NCI-H146 treated with DMSO at 0.1 percent for 48 hours (cell line): ENCODE measurements around the gene AFF4.
"Not testable (repeated sequence)": the region's sequence is repeated elsewhere in the genome, so short reads cannot be mapped to it uniquely, and the experiment has no call there.

ENCODE experiments used
- DNase-seq: peaks from one replicate; lab custom pipeline; 2025; ENCODE audit not compliant: unreplicated experiment; lab: John Stamatoyannopoulos, UW

Gene AFF4

DNA sequence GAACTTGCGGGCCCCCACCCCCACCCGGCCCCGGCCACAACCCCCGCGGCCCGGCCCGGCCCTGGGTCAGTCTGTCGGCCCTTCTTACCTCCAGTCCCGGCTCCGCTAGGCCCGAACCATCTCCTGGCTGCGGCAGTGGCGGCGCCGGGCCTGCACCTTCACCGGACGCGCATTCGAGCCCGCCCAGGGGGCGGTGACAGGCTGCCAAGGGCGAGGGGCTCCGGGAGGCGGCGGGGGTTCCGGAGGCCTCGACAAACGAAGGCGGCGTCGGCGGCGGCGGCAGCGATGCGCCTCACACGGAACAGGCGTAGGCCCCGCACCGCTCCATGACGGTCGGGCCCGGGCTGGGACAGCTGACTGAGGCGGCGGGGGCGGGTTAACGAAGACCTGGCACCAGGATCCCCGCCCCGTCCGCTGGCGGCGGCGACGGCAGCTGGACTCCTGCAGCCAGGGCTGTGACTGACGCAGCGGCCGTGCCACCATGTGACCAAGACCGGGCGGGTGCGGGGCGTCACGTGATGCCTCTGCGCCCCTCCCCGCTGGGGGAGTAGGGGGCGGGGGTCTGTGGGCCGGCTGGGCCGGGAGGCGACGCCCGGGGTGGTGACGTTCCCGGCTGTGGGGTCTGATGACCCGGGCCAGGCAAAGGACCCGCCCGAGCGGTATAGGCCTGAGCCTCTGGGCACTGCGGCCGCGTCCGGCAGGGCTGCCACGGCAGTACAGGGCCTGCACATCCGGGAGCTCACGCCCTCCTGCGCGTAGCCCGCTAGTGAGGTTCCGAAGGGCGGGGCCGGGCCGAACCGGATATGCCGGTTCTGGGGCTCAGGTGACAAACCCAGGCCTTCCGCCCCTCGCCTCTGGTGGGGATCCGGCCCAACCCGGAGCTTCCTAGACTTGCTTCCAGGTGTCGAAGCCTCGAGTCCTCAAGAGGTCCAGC lies at the start of gene AFF4:
AFF4 (minus strand) TSS at position 464 of the 934 bp plus-strand sequence. CDS start 26,445 bp downstream, outside the sequence.
- DNase-seq, result peak; percentile 67

DNA sequence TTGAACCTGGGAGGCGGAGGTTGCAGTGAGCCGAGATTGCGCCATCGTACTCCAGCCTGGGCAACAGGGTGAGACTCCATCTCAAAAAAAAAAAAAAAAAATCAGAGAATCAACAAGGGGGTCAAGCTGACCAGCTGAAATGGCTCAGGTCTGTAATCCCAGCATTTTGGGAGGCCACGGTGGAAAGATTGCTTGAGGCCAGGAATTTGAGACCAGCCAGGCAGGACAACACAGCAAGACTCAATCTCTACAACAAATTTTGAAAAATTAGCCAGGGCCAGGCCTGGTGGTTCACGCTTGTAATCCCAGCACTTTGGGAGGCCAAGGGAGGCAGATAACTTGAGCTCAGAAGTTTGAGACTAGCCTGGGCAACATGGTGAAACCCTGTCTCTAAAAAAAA lies 45.0 kb upstream of the AFF4 start:
- not testable (repeated sequence) for DNase-seq

DNA sequence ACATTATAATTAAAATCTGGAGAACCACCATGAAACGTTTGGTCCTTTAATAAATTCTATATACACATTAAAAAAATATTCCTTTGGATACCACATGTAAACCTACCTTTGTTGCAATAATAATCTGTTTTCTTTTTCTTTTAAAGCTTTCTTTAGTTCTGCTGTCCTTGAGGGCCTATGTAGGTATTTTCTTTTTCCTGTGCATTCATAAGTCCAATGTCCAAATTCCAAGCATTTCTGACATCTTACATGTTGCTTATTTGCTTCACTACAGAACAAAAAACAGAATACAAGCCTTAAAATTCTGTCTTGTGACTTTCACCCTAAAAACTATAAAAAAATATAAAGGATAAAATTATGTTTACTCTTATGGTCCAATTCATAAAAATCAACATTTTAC lies 43.2 kb upstream of the AFF4 start:
- no peak for DNase-seq

- DNase-seq, result no peak
Measured at GRCh38 chr5:132999246-132999645, 35.8 kb upstream of the AFF4 start.

GRCh38 chr5:132998556-132998955 lies 35.1 kb upstream of the AFF4 start:
- DNase-seq, result no peak

DNA sequence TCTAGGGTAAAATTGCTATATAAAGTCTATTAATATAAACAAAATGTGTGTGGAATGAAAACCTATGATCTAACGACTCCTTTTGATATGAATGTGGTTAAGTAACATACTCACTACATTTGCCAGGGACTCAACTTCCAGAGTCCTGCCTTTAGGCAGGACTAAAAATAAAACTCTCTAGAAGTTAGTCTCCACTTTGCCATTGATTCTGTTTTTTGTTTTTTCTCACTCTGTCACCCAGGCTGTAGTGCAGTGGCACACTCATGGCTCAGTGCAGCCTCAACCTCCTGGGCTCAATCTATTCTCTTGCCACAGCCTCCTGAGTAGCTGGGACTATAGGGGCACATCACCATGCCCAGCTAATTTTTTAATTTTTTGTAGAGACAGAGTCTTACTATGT lies 32.9 kb upstream of the AFF4 start:
- DNase-seq, result no peak

DNA sequence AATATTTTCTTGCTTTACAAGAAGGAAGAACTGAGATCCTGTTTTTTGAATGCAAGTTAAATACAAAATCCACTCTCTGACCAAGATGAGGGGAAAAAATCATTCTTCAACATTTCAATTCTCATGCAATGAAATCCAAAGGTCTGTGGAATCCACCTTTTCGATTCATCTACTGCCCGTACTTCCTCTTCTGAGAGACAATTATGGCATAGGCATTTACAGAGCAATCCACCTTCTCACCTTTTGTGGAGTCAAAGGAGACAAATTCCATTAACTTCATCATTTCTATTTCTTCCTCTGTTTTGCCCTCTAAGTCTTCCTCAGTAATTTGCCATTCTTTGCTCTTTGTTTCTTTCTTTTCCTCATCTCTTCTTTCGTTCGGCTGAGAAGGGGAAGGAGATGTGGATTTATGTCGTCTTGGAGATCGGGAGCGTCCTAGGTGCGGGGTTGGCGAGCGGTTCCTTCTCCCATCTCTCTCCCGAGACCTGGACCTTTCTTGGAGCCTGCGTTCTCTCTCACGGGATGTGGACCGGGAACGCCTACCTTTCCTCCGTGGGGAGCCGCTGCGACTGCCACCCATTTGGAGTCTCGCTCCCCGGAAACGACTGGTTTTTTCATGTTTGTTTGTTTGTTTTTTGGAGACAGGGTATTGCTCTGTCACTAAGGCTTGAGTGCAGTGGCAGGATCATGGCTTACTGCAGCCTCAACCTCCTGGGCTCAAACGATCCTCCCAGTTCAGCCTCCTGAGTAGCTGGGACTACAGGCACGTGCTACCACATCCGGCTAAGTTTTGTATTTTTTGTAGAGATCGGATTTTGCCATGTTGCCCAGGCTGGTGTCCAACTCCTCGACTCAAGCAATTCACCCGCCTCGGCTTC lies 24.3 kb upstream of the AFF4 start:
- DNase-seq, result no peak

GRCh38 chr5:132982971-132983370 lies 19.5 kb upstream of the AFF4 start:
- DNase-seq, result not testable (repeated sequence)

- DNase-seq, result no peak
Measured at GRCh38 chr5:132981288-132981687, 17.9 kb upstream of the AFF4 start.

GRCh38 chr5:132979976-132980375 lies 16.5 kb upstream of the AFF4 start:
- no peak for DNase-seq

GRCh38 chr5:132979367-132979940 lies 16.0 kb upstream of the AFF4 start:
- DNase-seq, result no peak

DNA sequence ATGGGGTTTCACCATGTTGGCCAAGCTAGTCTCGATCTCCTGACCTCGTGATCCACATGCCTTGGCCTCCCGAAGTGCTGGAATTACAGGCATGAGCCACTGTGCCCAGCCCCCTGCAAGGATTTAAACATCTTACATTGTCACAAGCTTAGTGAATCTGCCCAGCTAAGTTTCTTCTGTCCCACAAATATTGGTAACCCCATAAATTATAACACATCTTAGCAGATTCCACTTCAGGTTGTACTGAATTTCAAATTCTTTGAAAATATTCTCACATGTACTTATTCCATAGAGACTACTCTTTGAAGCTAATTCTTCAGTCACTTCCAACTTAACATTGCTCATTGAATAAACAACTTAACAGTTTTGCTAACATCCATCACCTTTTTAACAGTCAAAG lies 13.4 kb upstream of the AFF4 start:
- DNase-seq, result no peak

DNA sequence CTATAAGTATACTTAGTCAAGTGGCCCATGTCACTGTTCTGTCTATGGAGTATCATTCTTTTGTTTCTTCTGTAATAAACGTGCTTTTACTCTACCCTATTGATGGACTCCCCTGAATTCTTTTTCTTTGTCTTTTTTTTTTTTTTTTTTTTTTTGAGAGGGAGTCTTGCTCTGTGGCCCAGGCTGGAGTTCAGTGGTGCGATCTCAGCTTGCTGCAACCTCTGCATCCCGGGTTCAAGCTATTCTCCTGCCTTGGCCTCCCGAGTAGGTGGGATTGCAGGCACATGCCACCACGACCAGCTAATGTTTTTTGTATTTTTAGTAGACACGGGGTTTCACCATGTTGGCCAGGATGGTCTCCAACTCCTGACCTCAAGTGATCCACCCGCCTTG lies 9.0 kb upstream of the AFF4 start:
- not testable (repeated sequence) for DNase-seq

GRCh38 chr5:132971483-132972435 lies 8.3 kb upstream of the AFF4 start:
- DNase-seq, result no peak

DNA sequence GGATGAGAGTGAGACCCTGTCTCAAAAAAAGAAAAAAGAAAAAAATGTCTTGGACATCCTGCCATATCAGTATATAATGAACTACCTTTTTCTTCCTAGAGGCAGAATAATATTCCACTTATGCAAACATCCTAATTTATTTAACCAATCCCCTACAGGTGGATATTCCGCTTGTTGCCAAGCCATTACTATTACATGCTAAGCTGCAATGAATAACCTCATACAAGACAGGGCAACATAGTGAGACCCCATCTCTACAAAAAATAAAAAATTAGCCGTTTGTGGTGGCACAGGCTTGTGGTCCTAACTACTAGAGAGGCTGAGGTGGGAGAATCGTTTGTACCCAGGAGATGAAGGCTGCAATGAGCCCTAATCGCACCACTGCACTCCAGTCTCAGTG lies 1.7 kb upstream of the AFF4 start:
- no peak for DNase-seq

DNA sequence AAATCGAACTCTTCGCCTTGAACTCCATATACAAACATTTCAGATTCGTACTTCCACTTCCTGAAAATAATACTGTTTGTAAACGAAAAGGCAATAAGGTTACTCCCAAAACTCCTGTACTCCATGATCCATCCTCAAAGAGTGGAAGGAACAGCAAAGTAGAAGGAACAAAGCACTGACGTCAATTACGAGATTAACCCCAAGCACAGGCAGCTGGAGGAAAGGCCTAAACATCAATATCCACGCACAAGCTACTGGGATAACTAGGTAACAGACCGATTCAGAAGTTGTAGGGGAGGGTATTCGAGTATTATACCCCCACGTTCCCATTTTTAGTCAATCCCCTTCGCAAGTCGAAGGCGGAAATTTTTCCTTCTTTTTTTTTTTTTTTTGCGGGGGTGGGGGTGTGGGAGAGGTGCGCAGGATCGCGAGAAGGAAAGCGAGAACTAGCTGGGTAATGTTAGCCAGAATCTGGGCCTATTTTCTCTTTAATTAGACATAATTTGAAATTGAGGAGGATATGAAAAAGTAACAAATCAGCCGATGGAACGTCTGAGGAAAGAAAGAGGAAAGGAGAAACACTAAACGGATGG lies 909 bp downstream of the AFF4 start:
- peak; percentile 26 for DNase-seq

DNA sequence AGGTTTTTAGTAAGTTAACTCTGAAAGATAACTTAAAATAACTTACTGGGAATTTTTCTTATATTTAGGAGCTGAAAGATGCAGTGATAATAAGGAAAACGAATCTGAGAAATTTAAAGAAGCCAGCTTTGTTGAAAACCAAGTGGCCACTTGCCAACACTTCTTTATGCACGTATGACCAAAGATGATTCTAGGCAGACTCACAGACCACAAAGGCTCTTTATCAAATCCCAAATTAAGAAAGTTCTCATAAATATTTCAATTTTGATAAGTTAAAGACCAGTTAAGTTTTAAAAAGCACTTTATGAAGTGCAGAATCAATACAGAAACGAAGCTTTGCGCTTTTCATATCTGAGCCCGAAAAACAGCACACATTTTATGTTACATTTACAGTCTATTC lies 1.5 kb downstream of the AFF4 start:
- no peak for DNase-seq

DNA sequence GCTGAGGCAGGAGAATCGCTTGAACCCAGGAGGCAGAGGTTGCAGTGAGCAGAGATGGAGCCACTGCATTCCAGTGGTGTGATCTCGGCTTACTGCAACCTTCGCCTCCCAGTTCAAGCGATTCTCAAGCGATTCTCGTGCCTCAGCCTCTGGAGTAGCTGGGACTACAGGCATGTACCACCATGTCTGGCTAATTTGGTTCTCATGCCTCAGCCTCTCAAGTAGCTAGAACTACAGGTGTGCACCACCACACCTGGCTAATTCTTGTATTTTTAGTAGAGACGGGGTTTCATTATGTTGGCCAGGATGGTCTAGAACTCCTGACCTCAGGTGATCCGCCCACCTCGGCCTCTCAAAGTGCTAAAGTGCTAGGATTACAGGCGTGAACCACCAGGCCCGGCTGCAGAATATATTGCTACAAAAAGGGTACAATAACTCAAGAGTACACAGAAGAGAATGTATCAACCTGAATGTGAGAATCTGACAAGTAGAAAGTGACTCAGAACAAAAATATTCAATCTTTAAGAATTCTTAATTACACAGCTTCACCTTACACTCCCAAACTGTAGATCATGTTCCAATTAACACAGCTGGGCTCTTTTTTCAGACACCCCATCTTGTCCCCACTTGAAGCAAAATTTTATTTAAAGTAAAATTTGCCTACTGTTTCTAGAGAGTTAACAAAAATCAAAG lies 2.2 kb downstream of the AFF4 start:
- DNase-seq, result not testable (repeated sequence)

GRCh38 chr5:132956166-132956799 lies 7.2 kb downstream of the AFF4 start:
- not testable (repeated sequence) for DNase-seq
